Transverse colon (tissue), 4 donors: Measurements from ENCODE around the gene KDM3A.

Source experiments
- CTCF ChIP-seq, 5 experiments: fragments of 200-600 bp in 3 of 5; fragments of 450-650 bp in 2 of 5; sonication (generic) in 3 of 5; IDR thresholded peaks; 1 replicate in 2 of 5; 2 replicates in 3 of 5; pipeline ENCODE4 v1.5.1; 2016 to 2017; ENCODE audit warnings: antibody characterized with exemption in 5 of 5, inconsistent platforms in 3 of 5, mild to moderate bottlenecking in 2 of 5, moderate library complexity in 1 of 5
- EP300 ChIP-seq: sonication (generic); formaldehyde crosslinking; IDR thresholded peaks from one replicate; pipeline ENCODE4 v1.6.1; 2017; ENCODE audit warnings: antibody characterized with exemption, low read depth
- POLR2A ChIP-seq: fragments of 450-650 bp; IDR thresholded peaks from one replicate; pipeline ENCODE4 v1.6.1; 2016; ENCODE audit warnings: antibody characterized with exemption, mild to moderate bottlenecking, moderate library complexity
- POLR2AphosphoS5 ChIP-seq, 3 donors: sonication (generic); formaldehyde crosslinking; IDR thresholded peaks; one replicate each; pipeline ENCODE4 v1.6.1; 2016; ENCODE audit warnings: antibody characterized with exemption in 3 of 3

GRCh38 chr2:86441392-86441881 is 266 bp downstream of the KDM3A start:
- TF ChIP-seq POLR2A, result no peak
- peak in 2 of 3 donors; percentile 97 to 98 for TF ChIP-seq POLR2AphosphoS5 (IDR thresholded peaks at IDR 0.05)
- TF ChIP-seq CTCF (IDR thresholded peaks at IDR 0.05), result no peak
- TF ChIP-seq EP300, result no peak
